GM13976 (cell line): Measurements from ENCODE around the gene ATP11B.

Experiments
- DNase-seq: peaks from one replicate; pipeline ENCODE4 v3.0.0; 2012; ENCODE audit warnings: low spot score
- CTCF ChIP-seq: IDR thresholded peaks from 2 replicates; pipeline ENCODE4 v1.5.1; 2012; ENCODE audit warnings: borderline replicate concordance, mild to moderate bottlenecking; ENCODE audit not compliant: insufficient read depth; ENCODE audit errors: extremely low read depth, missing control alignments, control extremely low read depth
- in situ Hi-C: fragments of 300-500 bp; cut with MboI; formaldehyde crosslinking; loops from one replicate; pipeline ENCODE4 v1.12.0; 2022; ENCODE audit warnings: low sequenced_read_pairs, mixed read lengths, inconsistent platforms; ENCODE audit not compliant: unreplicated experiment

The ATP11B gene

DNA sequence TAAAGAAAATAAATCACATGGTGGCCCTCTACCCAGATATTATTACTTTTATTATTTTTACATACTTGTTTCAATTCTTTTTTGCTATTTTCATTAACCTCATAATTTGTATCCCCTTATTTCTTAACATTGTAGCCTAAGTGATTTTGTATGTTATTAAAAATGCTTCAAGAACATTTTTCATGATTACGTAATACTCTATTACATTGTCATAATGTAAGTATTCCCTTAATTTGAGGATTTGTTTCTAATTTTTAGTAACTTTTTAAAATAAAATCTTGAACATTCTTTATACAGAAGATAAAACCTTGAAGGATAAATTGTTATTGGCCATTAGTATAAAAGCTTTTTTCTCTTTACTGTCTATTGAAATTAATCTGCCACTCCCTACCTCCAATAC, 98.1 kb downstream of the ATP11B start:
- DNase-seq = no peak
- in situ Hi-C loops = loop anchor here (10.0 kb wide), 1 partner anchor 493 kb away; no protein-coding TSS in a partner anchor
- no peak for TF ChIP-seq CTCF

DNA sequence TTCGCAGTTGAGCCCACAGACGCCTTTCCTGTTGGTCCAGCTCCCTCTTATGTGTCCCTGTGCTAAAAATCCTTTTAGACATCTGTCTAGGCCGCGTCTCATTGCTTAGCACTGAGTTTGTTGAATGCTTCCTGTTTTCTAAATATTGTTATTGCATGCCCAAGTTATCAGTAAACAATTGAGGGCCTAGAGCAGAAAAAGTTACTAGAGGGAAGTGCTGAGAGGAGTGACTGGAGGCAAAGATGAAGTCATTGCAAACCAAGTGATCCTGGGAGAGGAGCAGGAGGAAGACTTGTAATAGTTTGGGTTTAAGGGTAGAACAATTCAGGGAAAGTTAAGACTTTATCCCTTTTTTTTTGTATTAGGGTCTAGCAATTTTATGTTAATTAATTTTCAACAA, 98.9 kb downstream of the ATP11B start:
- TF ChIP-seq CTCF = no peak
- DNase-seq = no peak
- in situ Hi-C loops = loop anchor here (10.0 kb wide), 1 partner anchor 493 kb away; no protein-coding TSS in a partner anchor

DNA sequence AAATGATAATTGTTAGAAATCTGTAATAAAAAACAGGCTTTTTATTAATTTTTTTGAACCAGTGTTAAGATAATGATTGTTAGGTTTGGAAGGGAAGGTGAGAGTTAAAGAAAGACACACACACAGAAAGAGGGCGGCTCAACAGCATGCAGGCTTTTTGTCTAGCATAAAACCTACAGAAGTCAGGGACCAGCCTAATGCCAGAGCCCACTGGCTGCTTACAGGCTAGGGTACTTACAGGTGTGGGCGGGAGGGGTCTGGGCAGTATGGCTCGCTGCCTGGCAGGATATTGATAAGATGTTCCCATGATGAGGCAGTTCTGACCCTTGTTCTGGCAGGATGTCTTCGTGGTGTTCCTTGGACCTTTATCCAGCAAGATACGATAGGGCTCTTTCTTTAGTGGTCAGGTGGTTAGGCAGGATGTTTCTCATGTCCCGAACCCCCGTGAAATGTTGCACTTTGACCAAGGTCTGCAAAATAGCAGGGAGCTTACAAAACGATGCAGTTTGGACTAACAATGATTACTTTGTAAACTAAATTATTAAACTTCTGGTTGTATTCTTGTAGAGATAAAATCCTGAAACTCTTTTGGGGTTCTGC, 102.3 kb downstream of the ATP11B start:
- TF ChIP-seq CTCF = no peak
- in situ Hi-C loops = loop anchor here (10.0 kb wide), 1 partner anchor 489 kb away; no protein-coding TSS in a partner anchor
- DNase-seq = no peak

GRCh38 chr3:182896553-182896952, 103.2 kb downstream of the ATP11B start:
- in situ Hi-C loops = loop anchor here (10.0 kb wide), 1 partner anchor 488 kb away; no protein-coding TSS in a partner anchor
- no peak for DNase-seq
- no peak for TF ChIP-seq CTCF

- in situ Hi-C loops = no loop called here
- TF ChIP-seq CTCF = no peak
- no peak for DNase-seq
Measured at GRCh38 chr3:182902236-182902635, 108.9 kb downstream of the ATP11B start.

DNA sequence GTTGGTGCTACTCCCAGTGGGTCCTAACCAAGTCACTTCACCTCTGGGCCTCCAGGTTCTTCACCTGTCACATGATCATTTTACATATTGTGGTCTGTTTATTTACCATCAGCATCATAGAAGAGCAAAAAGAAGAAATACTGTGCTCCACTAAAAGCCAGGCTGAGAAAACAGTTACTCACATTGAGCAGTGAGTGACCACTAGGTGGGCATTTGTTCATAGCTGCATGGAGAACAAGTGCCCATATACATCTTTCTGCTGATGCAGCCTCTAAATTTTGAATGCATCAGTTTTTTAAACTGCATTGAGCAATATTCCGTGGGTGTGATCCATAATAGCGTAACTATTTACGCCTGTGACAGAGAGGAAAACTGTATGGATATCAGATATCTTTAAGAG, 110.9 kb downstream of the ATP11B start:
- in situ Hi-C loops = no loop called here
- no peak for TF ChIP-seq CTCF
- no peak for DNase-seq

GRCh38 chr3:182905623-182906022, 112.3 kb downstream of the ATP11B start:
- TF ChIP-seq CTCF = no peak
- no peak for DNase-seq
- in situ Hi-C loops = no loop called here
